Nephron (organoid): ENCODE measurements around the gene CCDC33.
A peak's percentile ranks its signal among the peaks of the same experiment; 100 is the strongest.

Experiments
- H3K27ac Mint-ChIP-seq, 3 experiments: 2 replicates each; pipeline ENCODE4 v1.8.0; 2020; ENCODE audit warnings: mixed read lengths in 3 of 3, mild to moderate bottlenecking in 2 of 3, moderate library complexity in 1 of 3
- H3K27me3 Mint-ChIP-seq: 2 replicates; pipeline ENCODE4 v1.8.0; 2021; ENCODE audit warnings: low read depth, mild to moderate bottlenecking, moderate library complexity, mixed read lengths
- H3K36me3 Mint-ChIP-seq: 2 replicates; pipeline ENCODE4 v1.8.0; 2020; ENCODE audit warnings: low read depth, mixed read lengths
- H3K4me1 Mint-ChIP-seq: 2 replicates; pipeline ENCODE4 v1.8.0; 2020; ENCODE audit warnings: mixed read lengths
- H3K4me3 Mint-ChIP-seq, 3 experiments: 2 replicates each; pipeline ENCODE4 v1.8.0; 2020; ENCODE audit warnings: mild to moderate bottlenecking in 3 of 3, mixed read lengths in 3 of 3, moderate library complexity in 2 of 3
- H3K9me3 Mint-ChIP-seq: 2 replicates; pipeline ENCODE4 v1.8.0; 2020; ENCODE audit warnings: mixed read lengths
- TF ChIP-seq, protein P1 (sequence below), 3 experiments: fragments of 200-600 bp; sonication (generic); IDR thresholded peaks; one replicate each; pipeline ENCODE4 v1.5.0; 2021; ENCODE audit warnings: antibody characterized with exemption in 3 of 3; ENCODE audit not compliant: unreplicated experiment in 3 of 3

Gene CCDC33

DNA sequence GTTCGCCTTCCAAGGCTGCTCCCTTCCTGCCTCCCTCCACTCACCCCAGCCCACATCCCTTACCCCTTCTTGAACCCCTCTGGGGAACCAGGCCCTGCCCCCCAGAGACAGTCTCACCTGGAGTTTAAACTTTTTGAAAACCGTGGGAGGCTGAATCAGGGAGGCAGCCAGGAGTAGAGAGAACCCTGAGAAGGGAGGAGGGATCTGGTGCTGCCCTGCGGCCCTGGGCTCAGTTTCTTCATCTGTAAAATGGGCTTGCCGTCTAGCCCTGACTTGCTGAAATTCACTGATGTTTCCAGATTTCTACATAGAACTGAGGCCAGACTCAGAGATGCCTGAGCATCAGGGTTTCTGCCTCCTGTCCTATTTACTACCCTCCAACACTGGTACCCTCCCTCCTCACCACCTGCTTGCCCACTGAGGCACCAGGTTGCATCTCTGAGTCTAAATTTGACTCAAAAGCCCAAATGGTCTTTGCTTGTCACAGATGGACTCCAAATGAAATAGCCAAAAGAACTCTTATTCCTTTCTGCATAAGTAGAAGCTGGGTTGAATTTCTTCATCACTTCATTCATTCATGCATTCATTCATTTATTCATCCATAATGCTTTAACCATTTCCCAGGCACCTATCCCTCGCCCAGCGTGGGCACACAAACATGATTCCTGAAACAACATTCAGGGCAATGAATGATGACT, 21.7 kb upstream of the CCDC33 start:
- Mint-ChIP-seq H3K27me3 (peaks cover 6% of the 10 kb centered on the region), H3K9me3 (no peaks in the 10 kb centered on the region), H3K4me1 (peaks cover 76% of the 10 kb centered on the region), H3K4me3 (peak overlapping the region in 1 of 3 experiments; percentile 0), H3K27ac (peak overlapping the region; percentile 86 to 95 (median 90)), H3K36me3 (no peaks in the 10 kb centered on the region)
- TF ChIP-seq, protein P1, sequence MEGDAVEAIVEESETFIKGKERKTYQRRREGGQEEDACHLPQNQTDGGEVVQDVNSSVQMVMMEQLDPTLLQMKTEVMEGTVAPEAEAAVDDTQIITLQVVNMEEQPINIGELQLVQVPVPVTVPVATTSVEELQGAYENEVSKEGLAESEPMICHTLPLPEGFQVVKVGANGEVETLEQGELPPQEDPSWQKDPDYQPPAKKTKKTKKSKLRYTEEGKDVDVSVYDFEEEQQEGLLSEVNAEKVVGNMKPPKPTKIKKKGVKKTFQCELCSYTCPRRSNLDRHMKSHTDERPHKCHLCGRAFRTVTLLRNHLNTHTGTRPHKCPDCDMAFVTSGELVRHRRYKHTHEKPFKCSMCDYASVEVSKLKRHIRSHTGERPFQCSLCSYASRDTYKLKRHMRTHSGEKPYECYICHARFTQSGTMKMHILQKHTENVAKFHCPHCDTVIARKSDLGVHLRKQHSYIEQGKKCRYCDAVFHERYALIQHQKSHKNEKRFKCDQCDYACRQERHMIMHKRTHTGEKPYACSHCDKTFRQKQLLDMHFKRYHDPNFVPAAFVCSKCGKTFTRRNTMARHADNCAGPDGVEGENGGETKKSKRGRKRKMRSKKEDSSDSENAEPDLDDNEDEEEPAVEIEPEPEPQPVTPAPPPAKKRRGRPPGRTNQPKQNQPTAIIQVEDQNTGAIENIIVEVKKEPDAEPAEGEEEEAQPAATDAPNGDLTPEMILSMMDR (IDR thresholded peaks at IDR 0.05; ENCODE audit: unreplicated experiment in 3 of 3) = no peak

DNA sequence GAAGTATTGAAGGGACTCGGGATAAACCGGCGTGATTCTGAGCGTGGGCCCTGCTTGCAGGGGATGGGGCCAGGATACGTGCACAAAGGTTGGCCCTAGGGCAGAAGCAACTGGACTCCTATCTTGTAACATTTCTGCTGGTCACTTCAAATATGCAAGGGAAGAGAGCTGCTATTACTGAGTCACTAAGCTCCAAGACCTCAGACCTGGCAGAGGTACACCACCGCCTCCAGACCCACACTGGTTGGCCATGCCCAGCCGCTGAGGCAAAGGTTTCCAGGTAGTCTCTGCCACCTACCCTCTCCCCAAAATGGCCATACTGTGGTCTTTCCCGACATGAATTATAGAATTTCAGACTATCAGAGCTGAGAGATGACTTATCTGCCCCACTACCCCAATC, 20.2 kb upstream of the CCDC33 start:
- Mint-ChIP-seq H3K27me3 (peaks cover 6% of the 10 kb centered on the region), H3K9me3 (no peaks in the 10 kb centered on the region), H3K27ac (peak overlapping the region; percentile 78 to 90 (median 86)), H3K4me1 (peaks cover 76% of the 10 kb centered on the region), H3K36me3 (no peaks in the 10 kb centered on the region), H3K4me3 (no peak overlapping the region)
- TF ChIP-seq, protein P1 (IDR thresholded peaks at IDR 0.05; ENCODE audit: unreplicated experiment in 3 of 3) = no peak

DNA sequence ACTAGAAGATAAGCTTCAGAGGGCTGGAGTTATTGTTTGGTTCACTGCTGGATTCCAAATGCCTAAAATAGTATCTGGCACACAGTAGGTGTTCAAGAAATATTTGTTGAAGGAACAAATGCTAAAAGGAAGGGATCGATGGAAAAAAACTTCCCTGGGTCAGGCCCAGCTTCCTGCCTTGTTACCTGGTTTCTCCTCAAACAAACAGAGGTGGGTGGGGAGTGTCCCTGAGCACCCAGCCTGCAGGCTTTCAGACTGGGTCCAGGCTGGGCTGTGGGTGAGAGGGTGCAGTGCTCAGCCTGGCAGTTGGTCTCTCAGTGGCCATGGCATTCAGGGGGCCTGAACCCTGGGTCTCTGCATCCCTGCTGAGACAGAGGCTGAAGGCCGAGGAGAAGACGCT, 19.2 kb upstream of the CCDC33 start:
- Mint-ChIP-seq H3K36me3 (no peaks in the 10 kb centered on the region), H3K27ac (peak overlapping the region in 2 of 3 experiments; percentile 69 to 86), H3K9me3 (no peaks in the 10 kb centered on the region), H3K27me3 (peaks cover 2% of the 10 kb centered on the region), H3K4me1 (peaks cover 79% of the 10 kb centered on the region), H3K4me3 (no peak overlapping the region)
- TF ChIP-seq, protein P1 (IDR thresholded peaks at IDR 0.05; ENCODE audit: unreplicated experiment in 3 of 3) = no peak

DNA sequence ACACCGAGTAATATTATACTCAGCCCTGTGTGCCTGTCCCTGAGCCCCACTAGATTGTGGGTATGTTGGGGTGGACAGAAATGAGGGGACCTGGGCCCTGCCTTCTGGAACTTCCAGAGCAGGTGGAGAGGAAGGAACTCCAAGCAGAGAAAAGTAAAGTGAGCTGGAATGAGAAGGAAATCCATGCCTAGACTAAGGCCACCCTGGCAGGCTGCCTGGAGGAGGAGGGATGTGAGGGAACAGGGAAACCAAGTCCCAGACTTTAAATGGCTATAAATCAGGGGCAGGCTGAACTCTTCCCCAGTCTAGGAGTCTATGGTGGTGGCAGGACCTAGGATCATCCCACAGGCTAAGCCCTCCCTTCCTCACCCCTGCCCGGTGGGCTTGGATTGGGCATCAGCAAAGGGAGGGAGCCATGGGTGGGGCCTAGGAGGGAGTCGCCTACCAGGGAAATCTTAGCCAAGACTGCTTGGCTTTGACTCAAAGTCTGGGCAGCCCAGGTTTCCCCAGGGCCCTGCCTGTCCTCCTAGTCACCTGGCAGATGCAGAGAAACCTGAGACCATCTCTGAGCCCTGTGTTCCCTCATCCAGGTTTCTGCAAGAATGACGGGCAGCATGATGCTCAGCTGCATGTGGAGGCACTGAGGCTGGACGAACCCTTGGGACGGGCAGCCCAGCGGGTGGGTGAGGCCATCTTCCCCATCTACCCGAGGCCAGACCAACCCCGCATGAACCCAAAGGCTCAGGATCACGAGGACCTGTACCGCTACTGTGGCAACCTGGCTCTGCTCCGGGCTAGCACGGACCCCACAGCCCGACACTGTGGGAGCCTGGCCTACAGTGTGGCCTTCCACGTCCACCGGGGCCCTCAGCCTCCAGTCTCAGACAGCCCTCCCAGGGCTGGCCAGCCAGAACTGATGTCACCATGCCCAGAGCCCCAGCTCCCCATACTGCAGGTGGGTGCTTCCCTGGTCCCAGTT, 17.9 kb upstream of the CCDC33 start:
- peak overlapping the region in 1 of 3 experiments; percentile 70 for H3K27ac Mint-ChIP-seq
- no peak overlapping the region for H3K4me3 Mint-ChIP-seq
- TF ChIP-seq, protein P1 (IDR thresholded peaks at IDR 0.05; ENCODE audit: unreplicated experiment in 3 of 3) = no peak
- H3K4me1 Mint-ChIP-seq = peaks cover 79% of the 10 kb centered on the region
- no peaks in the 10 kb centered on the region for H3K9me3 Mint-ChIP-seq
- no peaks in the 10 kb centered on the region for H3K27me3 Mint-ChIP-seq
- H3K36me3 Mint-ChIP-seq = no peaks in the 10 kb centered on the region

DNA sequence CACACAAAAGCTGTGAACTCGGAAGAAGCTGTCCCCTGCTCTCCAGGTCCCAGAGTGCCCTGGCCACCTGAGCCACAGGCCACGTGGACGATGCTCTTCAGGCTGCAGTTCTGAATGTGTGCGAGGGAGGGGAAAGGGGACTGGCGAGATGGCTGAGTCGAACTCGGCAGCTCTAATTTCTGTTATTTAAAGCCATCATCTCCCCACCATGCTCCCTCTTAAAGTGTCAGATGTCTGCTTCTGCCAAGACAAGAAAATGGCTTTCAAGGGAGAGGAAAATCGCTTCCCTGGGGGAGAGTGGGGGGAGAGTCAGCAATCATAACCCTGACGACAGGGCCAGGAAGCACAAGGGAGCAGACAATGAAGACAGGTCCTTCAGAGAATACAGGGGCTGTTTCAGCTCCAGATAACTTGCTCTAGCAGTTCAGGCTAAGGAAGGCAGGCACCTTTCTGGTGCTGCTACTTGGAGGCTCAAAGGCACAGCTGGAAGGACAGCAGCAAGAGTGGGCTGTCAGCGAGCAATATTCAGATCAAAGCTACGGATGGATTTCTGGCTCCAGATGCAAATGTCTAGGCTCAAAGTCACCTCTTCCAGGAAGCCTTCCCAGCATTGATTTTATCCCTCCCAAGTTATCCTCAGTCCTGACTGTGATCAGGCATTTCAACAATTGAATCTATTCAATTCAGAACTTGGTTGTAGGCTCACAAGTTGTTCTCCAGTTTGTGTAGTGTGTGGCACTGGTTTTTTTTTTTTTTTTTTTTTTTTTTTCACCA, 15.5 kb upstream of the CCDC33 start:
- Mint-ChIP-seq H3K4me1 (peaks cover 82% of the 10 kb centered on the region), H3K36me3 (no peaks in the 10 kb centered on the region), H3K27ac (peak overlapping the region; percentile 88 to 95 (median 89)), H3K9me3 (no peaks in the 10 kb centered on the region), H3K4me3 (peak overlapping the region in 2 of 3 experiments; percentile 12 to 22), H3K27me3 (peaks cover 6% of the 10 kb centered on the region)
- TF ChIP-seq, protein P1 (IDR thresholded peaks at IDR 0.05; ENCODE audit: unreplicated experiment in 3 of 3) = no peak
